CD4-positive, alpha-beta T cell treated with Interleukin-17A for 4 hours (primary cell): ENCODE data around the gene PLAC1.

ENCODE experiments used
- DNase-seq: peaks from one replicate; pipeline ENCODE4 v3.0.0-alpha.2; 2020; ENCODE audit warnings: mixed read lengths

Gene PLAC1

DNA sequence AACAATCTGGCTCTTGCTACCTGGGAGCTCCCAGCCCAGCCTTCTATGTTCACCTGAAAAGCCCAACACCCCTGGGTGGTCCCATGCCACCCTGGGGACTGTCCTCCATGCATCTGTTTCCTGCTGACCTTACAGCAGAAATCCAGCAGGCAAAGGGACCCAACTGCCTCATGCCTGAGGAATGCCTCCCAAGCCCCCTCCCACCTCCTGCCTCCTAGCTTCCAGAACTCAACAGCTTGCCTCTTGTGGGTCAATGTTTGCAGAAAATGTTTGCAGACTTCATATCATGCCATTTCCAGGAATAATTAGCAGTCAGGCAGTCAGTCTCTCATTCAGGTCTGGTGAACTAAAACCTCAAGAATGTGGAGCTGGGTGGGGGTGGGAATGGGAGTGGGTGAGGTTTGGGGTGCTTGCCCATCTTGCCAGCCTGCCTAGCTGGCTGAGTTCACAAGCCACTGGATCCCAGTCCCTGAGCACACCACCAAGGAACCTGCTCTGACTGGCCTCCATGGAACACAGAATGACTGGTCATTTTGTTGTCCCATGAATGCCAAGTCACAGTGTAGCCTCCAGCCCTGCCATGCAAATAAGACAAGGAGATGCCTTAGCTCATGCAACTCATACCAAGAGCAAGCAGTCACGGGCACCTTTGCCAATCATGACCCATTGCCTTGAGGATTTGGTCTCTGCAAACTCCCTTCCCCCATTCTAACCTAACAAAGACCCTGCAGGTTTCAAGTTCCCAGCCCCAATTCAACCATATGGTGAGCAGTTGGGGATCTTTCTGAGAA is 12.1 kb upstream of the PLAC1 start:
- DNase-seq: no peak

DNA sequence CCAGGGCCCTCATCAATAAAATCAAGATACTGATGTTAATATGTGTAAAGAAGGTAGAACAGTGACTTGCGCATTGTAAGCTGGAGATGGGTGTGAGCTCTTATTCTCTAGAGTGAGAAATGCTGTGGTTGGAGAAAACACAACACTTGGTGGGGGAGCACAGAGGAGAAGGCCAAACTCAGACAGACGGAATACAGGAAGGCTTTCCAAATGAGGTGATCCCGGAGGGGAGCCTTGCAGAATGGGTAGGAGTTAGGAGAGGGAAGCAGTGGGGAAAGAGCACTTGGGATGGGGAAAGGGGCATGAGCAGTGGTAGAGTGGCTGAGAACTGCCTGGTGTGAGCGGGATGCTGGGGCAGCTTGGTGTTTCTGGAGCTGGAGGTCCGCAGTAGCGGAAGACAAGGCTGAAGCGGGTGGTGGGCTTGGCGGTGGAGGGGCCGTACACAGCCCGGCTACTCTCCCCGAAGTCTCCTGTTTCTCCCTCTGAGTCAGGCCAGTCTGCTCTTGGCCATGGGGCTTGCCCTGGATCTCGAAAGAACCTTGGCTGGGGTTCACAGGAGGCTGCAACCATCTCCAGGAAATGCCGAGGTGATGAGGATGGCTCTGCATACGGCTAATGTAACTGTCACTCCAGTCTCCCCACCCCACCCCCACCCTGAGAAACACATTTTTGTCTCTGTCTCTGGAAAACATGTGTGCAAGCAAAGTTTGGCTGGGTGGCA is 11.3 kb upstream of the PLAC1 start:
- no peak for DNase-seq

DNA sequence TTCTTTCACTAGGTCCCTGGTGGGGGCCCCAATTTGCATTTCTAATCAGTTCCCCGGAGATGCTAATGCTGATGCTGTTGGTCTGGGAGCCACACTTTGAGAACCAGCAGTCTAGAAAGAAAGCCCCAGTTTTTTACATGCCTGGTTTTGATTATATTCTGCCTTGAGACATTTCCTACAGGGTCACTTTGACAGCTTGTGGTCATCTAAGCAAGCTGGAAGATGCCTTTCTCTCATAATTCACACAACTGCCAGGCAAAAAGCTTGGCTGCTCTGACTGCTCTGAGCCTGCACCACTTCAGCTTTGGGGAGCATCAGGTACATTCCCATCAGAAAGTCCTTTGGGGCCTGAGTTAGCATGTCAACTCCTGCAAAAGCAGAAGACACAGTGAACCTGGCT is 5.9 kb upstream of the PLAC1 start:
- no peak for DNase-seq

DNA sequence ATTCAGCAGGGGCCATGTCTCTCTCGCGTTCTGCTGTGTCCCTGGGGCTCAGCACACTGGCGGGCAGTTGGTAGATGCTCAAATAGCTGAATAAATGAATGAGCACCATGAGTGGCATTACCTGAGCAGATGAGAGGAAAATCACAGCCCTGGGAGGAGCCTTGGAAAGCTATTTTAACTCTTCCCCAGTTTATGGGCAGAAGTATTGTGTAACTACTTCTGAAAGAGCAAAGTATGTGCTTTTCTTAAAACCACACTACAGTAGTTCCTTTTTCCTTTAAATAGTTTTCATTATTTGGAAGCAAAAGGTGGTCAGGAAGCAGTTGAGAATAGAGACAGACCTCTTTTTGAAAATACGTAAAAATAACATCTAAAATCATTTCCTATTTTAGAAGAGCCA is 3.0 kb upstream of the PLAC1 start:
- DNase-seq: no peak

DNA sequence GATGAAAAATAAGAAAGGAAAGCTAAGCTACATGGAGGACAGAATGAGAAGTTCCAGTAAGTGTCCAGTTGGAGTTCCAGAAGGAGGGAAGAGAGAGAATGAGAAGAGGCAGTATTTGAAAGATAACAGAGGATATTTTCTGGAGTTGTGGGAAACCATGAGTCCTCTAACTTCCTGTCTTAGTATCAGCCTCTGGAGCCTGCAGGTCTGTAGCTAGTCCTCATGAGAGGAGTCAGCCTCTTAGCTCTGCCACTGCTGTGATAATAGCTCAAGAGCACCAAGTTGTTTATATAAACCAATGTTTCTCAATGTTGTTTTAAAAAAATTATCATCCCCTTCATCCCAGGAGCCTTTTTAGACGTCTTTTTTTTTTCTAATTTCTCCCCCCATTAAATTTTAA is 2.4 kb upstream of the PLAC1 start:
- DNase-seq: no peak

DNA sequence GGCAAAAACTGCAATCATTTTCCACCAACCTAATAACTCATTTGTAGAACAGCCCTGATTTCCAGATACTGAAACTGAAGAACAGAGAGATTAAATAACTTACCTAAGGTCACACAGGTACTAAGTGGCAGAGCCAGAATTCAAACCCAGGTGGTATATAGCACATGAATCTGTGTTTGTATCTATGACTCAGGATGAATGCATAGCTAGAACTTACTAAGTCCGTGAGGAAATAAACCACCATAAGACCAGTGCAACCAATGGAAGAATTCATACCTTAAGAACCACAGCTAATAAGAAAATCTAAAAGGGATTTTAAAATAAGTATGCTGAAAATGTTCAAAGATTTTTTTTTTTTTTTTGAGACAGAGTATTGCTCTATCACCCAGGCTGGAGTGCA is 1.5 kb upstream of the PLAC1 start:
- no peak for DNase-seq

DNA sequence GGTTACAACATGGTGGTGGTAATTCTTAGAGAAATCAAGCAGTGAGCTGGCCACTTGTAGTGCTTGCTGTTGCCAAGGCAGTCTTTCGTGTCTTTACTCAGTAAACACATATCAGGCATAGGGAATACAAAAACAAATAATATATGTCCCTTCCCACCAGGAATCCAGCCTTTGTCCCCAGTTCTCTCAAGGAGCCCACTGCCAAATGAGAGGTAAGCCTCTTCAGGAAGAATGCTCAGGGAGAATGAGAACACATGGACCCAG is 421 bp upstream of the PLAC1 start:
- DNase-seq: no peak

DNA sequence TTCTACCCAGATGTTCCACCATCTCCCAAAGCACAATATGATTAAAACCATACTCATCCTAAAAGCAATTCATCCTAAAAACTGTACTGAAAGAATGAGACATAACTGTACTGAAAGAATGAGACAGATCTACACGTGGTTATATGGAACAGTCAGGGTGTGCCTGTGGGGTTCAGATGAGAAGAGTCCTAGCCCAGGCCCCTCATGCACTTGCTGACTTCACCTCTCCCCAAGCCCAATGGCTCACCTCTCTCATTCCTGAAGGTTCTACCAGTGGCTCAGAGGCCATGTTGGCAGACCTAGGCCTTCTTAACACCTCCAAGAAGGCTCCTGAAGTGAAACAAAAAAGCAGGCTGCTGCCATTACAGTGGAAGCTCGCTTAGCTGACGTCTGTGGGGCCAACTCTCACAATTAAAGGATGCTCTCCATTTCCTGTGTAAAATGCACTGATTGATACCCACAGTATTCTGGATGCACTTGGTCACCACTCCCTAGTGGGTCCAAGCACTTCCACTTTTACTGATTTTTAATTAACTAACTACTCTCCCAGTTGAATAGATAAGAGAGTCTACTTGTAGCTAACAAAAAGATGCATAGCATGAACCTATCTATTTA is 3.8 kb downstream of the PLAC1 start:
- no peak for DNase-seq

DNA sequence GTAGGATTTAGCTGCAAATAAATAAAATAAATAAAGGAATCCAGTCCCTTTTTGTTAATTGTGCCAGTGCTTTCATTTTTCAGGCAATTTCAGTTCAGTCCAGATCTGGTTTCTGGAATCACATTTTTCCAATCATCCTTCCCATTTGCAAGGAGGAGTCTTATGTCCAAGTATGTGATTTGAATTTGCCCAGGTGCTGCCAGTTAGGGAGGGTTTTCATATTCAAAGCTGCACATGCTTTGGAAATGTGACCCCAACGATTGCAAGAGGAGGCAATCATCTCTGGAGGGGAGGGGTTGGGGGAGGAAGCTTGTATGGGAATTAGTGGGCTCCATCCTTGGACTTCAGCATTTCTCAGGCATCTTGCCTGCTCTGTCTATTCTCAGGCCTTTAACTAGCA is 4.4 kb downstream of the PLAC1 start:
- DNase-seq: no peak

DNA sequence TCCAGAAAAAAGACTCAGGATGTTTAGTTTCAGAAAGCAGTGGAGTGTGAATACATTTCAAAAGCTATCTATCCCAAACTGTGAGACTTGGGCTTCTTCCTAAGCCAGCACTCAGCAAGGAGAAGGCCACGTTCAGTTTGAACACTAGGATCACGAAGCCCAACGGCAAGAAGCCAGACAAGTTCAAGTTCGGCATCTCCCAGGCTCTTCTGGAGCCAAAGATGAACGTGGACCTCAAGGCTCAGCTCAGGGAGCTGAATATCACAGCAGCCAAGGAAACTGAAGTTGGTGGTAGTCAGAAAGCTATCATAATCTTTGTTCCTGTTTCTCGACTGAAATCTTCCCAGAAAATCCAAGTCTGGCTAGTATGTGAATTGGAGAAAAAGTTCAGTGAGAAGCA is 7.6 kb downstream of the PLAC1 start:
- DNase-seq: no peak

DNA sequence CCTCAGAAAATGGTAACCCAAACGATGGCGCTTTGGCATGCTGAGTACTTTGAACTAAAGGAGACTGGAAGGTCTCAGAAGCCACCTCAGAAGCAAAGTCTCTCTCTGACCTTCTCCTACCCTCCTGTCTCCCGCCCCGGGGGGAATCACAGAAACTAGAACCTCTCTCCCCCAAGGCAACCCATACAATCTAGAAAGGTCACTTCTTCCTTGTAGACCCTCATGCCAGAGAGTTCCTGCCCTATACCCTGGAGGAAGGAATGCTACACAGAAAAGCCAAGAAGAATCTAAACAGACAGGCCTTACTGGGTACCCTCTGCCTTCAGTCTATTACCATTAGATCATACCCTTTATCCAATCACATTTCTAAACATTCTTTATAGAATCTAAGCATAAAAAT is 8.5 kb downstream of the PLAC1 start:
- DNase-seq: no peak

DNA sequence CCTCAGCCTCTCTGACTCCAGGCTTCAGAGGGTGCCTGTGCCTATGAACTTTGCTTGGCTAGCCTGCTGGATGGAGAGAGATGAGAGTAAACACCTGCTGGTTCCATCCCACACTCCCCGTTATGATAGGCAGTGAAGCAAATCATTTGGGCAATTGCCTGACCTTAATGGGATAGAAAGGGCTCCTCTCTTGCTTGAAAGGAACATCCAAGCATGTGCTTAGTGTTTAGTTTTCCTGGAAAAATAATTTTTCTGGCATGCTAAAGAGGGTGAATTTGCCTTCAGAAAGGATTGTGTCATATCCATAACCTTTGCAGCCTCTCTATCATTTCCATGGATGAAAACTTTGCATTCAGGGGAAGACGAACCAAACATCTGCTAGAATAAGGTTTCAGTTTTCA is 10.8 kb downstream of the PLAC1 start:
- no peak for DNase-seq

DNA sequence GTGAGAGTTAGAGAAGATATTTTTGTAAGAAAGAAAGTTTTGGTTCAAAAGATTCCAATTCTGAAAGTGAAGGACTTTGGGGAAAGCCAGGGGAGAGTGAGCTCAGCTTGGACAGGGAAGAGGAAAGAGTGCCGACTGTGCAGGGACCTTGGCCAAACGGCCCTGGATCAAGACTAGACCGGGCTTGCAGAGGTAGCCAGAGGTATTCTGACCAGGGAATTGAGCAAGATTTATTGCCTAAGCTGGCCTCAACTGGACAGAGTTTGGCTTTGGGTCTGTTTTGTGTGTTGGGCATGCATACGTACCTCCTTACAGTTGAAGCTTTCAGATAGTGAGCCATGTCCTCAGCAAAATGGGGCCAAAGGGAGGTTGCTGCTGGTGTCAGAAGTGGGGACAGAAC is 11.6 kb downstream of the PLAC1 start:
- no peak for DNase-seq

DNA sequence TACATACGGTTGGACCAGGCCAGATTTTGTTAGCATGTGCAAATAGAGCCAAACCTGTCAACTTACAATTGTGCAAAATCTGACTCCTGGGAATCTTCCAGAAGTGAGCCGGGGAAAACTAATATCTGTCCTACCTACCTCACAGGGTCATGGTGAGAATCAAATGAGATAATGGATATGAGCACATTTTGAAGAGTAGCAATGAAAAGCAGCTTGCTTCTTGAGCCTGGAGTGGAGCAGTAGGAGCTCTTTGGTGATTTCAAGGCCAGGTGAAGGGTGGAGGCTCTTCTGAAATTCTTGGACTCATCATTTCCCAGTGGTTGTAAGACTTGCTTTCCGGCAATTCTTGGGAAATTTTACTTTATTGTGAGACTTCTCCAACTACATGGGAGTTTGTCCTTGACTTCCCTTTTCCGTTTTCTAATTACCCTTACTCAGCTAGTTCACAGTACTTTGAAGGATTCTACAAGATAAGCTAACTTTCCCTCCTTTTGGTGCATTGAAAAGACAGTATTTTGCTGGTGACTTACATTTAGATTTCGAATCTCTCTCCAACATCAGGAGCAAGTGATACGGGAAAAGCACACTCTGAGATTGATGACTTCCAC is 12.2 kb downstream of the PLAC1 start:
- no peak for DNase-seq

DNA sequence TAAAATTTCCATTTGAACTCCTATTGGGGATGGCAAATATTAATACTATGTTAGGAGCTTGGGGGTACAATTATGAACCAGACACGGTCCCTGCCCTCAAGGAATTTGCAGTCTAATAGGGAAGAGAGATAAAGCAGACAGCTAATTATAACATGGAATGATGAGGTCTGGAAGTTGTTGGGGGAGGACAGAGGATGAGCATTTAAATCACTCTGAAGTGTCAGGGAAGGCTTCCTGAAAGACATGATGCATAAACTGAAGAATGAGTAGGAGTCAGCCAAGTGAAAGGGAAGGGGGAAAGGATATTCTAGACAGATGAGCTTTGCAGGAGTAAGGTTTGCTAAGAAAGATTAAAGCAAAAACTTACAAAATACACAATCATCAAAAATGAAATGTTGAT is 15.9 kb downstream of the PLAC1 start:
- DNase-seq: no peak

DNA sequence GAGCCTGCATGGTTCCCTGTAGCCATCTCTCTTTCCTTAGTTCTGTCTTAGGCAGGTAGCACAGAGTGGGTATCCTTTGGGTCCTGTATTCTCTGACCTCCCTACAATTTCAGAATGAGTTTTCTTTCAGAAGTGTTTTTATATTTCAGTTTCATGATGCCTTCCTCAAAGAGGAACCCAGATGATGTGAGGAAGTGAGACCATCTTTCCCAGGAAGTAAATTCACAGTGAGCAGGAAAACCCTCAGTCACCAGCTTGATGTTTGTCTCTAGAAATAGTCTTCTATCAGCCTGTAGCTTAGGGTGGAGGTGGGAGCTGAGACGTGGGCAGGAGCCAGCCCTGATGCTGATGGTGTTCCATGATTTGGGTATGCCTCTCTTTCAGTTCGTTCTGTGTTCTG is 16.9 kb downstream of the PLAC1 start:
- no peak for DNase-seq

DNA sequence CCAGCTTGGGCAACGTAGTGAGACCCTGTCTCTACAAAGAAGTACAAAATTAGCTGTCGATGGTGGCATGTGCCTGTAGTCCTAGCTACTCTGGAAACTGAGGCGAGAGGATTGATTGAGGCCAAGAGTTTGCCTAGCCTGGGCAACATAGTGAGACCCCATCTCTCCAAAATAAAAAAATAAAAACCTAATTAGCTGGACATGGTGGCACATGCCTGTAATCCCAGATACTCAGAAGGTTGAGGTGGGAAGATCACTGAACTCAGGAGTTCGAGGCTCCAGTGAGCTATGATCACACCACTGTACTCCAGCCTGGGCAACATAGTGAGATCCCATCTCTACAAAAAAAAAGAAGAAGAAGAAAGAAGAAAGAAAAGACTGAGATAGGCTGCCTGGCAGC is 17.4 kb downstream of the PLAC1 start:
- no peak for DNase-seq

DNA sequence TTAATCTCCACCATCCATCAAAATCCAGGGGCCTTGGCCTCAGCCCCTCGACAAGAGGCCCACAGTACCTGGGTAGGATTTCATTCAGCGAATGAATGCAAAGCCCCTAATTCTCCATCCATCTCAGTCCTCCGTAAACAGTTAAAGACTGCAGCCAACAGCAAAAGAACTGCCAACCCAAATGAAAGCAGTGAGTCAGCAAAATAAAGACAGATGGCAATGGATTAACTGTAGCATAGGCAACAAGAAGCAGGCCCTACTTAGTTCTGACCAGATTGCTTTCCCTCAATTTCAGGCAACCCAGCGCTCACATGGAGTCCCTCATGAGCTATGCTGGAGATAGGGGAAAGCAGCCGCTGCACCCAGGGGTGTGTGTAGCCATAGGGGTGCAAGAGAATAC is 21.4 kb downstream of the PLAC1 start:
- DNase-seq: no peak

DNA sequence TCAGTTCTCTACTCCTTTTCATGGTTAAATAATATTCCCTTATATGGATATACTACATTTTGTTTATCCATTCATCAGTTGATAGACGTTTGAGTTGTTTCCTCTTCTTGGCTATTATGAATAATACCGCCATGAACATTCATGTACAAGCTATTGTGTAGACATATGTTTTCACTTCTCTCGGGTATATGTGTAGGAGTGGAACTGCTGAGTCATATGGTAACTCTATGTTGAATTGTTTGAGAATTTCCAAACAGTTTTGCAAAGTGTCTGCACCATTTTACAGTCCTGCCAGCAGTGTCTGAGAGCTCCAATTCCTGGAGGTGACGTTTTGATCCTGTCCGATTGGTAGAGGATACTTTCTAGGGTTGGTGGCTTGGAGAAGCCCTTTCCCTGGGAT is 23.6 kb downstream of the PLAC1 start:
- no peak for DNase-seq

DNA sequence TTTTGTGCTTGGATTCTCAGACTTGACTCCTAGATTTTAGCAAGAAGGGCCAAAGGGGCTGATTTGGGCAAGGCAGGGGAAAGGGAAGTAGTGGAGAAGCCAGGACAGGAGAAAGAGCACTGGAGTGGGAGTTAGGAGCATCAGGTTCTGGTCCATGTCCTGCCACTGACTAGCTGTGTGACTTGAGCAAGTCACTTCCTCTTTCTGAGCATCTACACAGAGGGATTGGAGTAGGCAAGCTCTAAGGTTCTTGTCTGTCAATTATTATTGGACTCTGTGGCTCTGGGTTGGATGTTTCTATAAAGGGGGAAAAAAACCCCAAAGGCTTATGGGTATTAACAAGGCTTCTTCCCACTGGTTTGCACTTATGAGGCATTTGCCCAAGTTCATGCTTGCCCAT is 24.4 kb downstream of the PLAC1 start:
- DNase-seq: no peak

DNA sequence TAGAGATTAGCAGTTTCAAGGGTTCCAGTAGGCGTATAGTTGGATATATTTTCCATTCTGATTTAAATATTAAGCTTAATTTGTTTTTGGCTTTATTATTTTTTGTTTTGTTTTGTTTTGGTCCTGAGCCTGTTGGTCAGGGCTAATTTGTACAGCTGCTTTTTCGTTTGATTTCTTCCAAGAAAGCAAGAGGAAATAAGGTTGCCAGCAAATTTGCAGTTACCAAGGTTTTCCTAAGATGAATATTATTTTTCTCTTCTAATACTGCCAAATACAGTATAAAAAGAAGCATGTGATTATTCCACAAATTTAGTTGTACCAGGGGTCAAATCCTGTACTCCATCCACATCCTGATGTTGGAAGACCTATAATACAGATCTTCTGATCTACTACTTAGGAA is 24.9 kb downstream of the PLAC1 start:
- DNase-seq: no peak

DNA sequence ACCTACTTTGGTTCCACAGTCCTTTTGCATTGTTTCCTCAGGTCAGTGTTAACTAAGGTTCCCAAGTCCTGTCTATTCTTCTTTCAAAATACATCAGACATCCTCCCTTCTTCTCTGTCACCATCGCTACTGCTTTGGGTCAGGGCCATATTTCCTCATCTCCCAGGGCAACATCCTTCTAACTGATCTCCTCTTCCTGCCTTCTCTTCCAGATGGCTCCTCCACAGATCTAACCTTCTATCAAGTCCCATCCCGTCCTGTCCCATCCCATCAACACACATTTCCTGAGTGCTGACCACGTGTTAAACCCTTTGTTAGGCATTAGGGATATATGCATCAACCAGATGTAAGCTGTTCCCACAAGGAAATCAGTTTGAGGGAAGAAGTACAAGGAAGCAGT is 25.9 kb downstream of the PLAC1 start:
- DNase-seq: no peak

DNA sequence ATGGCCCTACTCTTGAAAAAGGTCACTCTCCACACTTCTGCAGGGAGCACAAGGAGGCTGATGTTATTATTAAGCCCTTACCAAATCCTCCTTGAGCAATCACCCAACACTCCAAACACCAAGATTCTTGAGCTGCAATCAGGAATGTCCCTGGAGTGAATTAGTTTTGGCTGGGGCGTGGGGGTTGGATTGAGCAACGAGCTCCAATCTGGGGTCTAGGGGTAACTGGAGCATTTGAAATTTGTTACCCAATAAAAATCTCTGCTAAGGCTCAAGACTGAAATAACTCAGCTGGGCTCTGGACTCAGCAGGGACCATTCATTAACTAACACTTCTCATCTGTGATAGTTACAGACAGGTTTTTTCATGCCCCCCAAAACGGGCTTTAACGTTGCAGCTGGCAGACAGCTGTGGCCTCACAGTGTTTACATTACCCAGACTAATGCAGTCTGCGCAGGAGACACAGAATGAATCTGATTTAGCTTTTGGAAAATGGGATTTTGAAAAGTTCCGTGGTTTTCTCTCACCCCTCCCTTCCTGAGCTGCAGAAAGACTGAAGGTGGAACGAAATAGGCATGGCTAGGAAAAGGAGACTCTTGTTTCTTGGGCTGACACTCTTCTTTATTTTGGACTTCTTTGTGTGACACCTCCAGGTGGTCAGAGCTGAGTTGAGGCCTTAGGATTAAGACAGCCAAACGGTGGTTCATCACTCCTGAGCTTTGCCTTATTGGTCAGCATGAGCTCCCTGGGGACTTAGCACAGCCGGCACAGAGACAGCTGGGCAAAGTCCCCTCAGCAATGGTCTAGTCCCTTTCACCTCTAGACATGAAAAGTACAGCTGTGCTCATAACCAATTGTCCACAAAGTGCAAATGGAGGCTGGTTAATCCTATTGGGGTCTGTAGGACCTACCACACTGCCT is 26.6 kb downstream of the PLAC1 start:
- DNase-seq: no peak
